HCT116 (cell line): ENCODE data around the gene PRR7. TPM values are rescaled to one million over a fixed set of nuclear protein-coding genes. Genes with fewer than 3 reads are reported as not detected.

Experiments used
- ATAC-seq: fragments of 200-7000 bp; cut with Tn5 transposase; 2 replicates; pipeline ENCODE4 v1.9.1; 2020; ENCODE audit warnings: mild to moderate bottlenecking, moderate library complexity
- BruUV-seq: library from RNA; stranded (reverse); fragments of 400-500 nt; replicated peaks from 2 replicates; lab custom pipeline; 2021; lab: Mats Ljungman, UMichigan
- CTCF ChIA-PET: fragments of 300-600 bp; sonication (Branson Sonifier 250); formaldehyde crosslinking; loops from one replicate; lab custom pipeline; 2021; ENCODE audit warnings: antibody characterized with exemption; lab: Charles Lee
- POLR2A ChIA-PET: fragments of 300-600, 350-600 bp; sonication (Branson Sonifier 250); formaldehyde crosslinking; loops from one replicate; lab custom pipeline; 2021; ENCODE audit warnings: antibody characterized with exemption; lab: Charles Lee
- RAD21 ChIA-PET, 2 experiments: fragments of 300-600 bp; sonication (Branson Sonifier 250); formaldehyde crosslinking; loops; one replicate each; lab custom pipeline; 2023; ENCODE audit warnings: low total read pairs in 2 of 2; ENCODE audit not compliant: uncharacterized antibody in 2 of 2, unreplicated experiment in 2 of 2, low non-redundant PET in 1 of 2; lab: Charles Lee
- DNase-seq: peaks from one replicate; pipeline ENCODE4 v3.0.0-alpha.2; 2010; ENCODE audit warnings: low read depth, low spot score
- H2AFZ ChIP-seq: fragments of 200-600 bp; shearing (Covaris generic), sonication (generic); 2 replicates; pipeline ENCODE4 v1.6.1; 2017; ENCODE audit warnings: low read depth, mixed run types, mixed read lengths, antibody characterized with exemption, low read length; ENCODE audit not compliant: poor library complexity, severe bottlenecking
- H3K27ac ChIP-seq: 2 replicates; pipeline ENCODE4 v1.5.1; 2012; ENCODE audit warnings: low read depth, low read length
- H3K27me3 ChIP-seq: fragments of 200-600 bp; sonication (generic); 2 replicates; pipeline ENCODE4 v1.6.1; 2016; ENCODE audit warnings: mixed run types, low read length, mixed read lengths; ENCODE audit not compliant: insufficient read depth
- H3K36me3 ChIP-seq, 2 experiments: fragments of 200-500 bp in 1 of 2; fragments of 200-600 bp in 1 of 2; sonication (Bioruptor generic) in 1 of 2; sonication (generic) in 1 of 2; 2 replicates each; pipeline versions ENCODE4 v1.5.1 to v1.6.1; 2014 to 2016; ENCODE audit warnings: low read length in 2 of 2, inconsistent platforms in 1 of 2, mixed read lengths in 1 of 2, mixed run types in 1 of 2; ENCODE audit not compliant: insufficient read depth in 2 of 2, control insufficient read depth in 1 of 2
- H3K4me1 ChIP-seq, 2 experiments: fragments of 200-600 bp in 1 of 2; sonication (generic) in 1 of 2; 2 replicates each; pipeline versions ENCODE4 v1.5.1 to v1.6.1; 2012 to 2017; ENCODE audit warnings: low read length in 2 of 2, inconsistent platforms in 1 of 2, mild to moderate bottlenecking in 1 of 2, mixed read lengths in 1 of 2, mixed run types in 1 of 2, moderate library complexity in 1 of 2; ENCODE audit not compliant: insufficient read depth in 2 of 2, control insufficient read depth in 1 of 2
- H3K4me2 ChIP-seq: fragments of 200-600 bp; sonication (generic); 2 replicates; pipeline ENCODE4 v1.6.1; 2017; ENCODE audit warnings: mixed run types, low read length, mixed read lengths
- H3K4me3 ChIP-seq, 2 experiments: fragments of 200-600 bp in 1 of 2; sonication (generic) in 1 of 2; replicated peaks in 1 of 2; 2 replicates each; pipeline ENCODE4 v1.5.1; 2011 to 2016; ENCODE audit warnings: low read length in 2 of 2, control low read depth in 1 of 2, low read depth in 1 of 2, mild to moderate bottlenecking in 1 of 2, mixed read lengths in 1 of 2, mixed run types in 1 of 2
- H3K79me2 ChIP-seq: fragments of 200-600 bp; sonication (generic); 2 replicates; pipeline ENCODE4 v1.6.1; 2017; ENCODE audit warnings: mild to moderate bottlenecking, mixed run types, low read length, moderate library complexity, mixed read lengths; ENCODE audit not compliant: insufficient read depth
- H3K9ac ChIP-seq: fragments of 200-600 bp; sonication (generic); 2 replicates; pipeline ENCODE4 v1.6.1; 2016; ENCODE audit warnings: low read length, mixed read lengths
- H3K9me2 ChIP-seq: fragments of 200-600 bp; sonication (generic), shearing (Covaris generic); 2 replicates; pipeline ENCODE4 v1.6.1; 2017; ENCODE audit warnings: mixed run types, mild to moderate bottlenecking, moderate library complexity; ENCODE audit not compliant: insufficient read depth
- H3K9me3 ChIP-seq, 2 experiments: fragments of 200-500 bp in 1 of 2; fragments of 200-600 bp in 1 of 2; sonication (Bioruptor generic) in 1 of 2; sonication (generic) in 1 of 2; 2 replicates each; pipeline ENCODE4 v1.6.1; 2014 to 2017; ENCODE audit warnings: low read length in 2 of 2, mixed read lengths in 2 of 2, inconsistent platforms in 1 of 2, low read depth in 1 of 2, mild to moderate bottlenecking in 1 of 2, mixed run types in 1 of 2, moderate library complexity in 1 of 2; ENCODE audit not compliant: control insufficient read depth in 1 of 2, insufficient read depth in 1 of 2
- H4K20me1 ChIP-seq: fragments of 200-600 bp; sonication (generic), shearing (Covaris generic); 2 replicates; pipeline ENCODE4 v1.6.1; 2017; ENCODE audit warnings: mixed run types, mild to moderate bottlenecking, moderate library complexity; ENCODE audit not compliant: insufficient read depth
- CBX3 ChIP-seq: IDR thresholded peaks from 2 replicates; pipeline ENCODE4 v1.6.1; 2012; ENCODE audit warnings: low read depth
- CEBPB ChIP-seq: IDR thresholded peaks from 2 replicates; pipeline ENCODE4 v1.6.1; 2012; ENCODE audit warnings: low read depth
- EGR1 ChIP-seq: IDR thresholded peaks from 2 replicates; pipeline ENCODE4 v1.6.1; 2012; ENCODE audit warnings: low read depth
- ELF1 ChIP-seq: IDR thresholded peaks from 2 replicates; pipeline ENCODE4 v1.6.1; 2012; ENCODE audit warnings: low read depth, borderline replicate concordance
- EZH2phosphoT487 ChIP-seq: fragments of 200-600 bp; IDR thresholded peaks from 2 replicates; pipeline ENCODE4 v1.6.1; 2018; ENCODE audit warnings: antibody characterized with exemption, borderline replicate concordance
- JUND ChIP-seq: IDR thresholded peaks from 2 replicates; pipeline ENCODE4 v1.6.1; 2012
- POLR2A ChIP-seq: IDR thresholded peaks from 2 replicates; pipeline ENCODE4 v1.7.0; 2011; ENCODE audit warnings: borderline replicate concordance; ENCODE audit not compliant: insufficient read depth, insufficient read length; ENCODE audit errors: extremely low read depth
- RAD21 ChIP-seq: IDR thresholded peaks from 2 replicates; pipeline ENCODE4 v1.6.1; 2012; ENCODE audit warnings: low read depth, mild to moderate bottlenecking
- TCF7L2 ChIP-seq: IDR thresholded peaks from 2 replicates; pipeline ENCODE4 v1.7.0; 2011; ENCODE audit warnings: borderline replicate concordance, inconsistent platforms; ENCODE audit not compliant: insufficient read depth, insufficient read length; ENCODE audit errors: extremely low read depth
- ZFX ChIP-seq: fragments of 450-650 bp; IDR thresholded peaks from 2 replicates; pipeline ENCODE4 v1.6.1; 2017
- intact Hi-C: fragments of 100-400 bp; cut with micrococcal nuclease; formaldehyde crosslinking; loops from 2 replicates; pipeline ENCODE4 v1.10.0; 2022
- total RNA-seq: library from RNA; stranded (reverse); gene quantifications from one replicate; pipeline ENCODE4 v1.2.1, GENCODE V29; 2021; ENCODE audit not compliant: unreplicated experiment
- TF ChIP-seq, protein P1 (sequence below): IDR thresholded peaks from 2 replicates; pipeline ENCODE4 v1.6.1; 2011; ENCODE audit warnings: mild to moderate bottlenecking, low read length, moderate library complexity; ENCODE audit not compliant: insufficient replicate concordance; ENCODE audit errors: extremely low read depth

PRR7 gene
- total RNA-seq, 1 experiment from 2014 or later, result 39.9 TPM

DNA sequence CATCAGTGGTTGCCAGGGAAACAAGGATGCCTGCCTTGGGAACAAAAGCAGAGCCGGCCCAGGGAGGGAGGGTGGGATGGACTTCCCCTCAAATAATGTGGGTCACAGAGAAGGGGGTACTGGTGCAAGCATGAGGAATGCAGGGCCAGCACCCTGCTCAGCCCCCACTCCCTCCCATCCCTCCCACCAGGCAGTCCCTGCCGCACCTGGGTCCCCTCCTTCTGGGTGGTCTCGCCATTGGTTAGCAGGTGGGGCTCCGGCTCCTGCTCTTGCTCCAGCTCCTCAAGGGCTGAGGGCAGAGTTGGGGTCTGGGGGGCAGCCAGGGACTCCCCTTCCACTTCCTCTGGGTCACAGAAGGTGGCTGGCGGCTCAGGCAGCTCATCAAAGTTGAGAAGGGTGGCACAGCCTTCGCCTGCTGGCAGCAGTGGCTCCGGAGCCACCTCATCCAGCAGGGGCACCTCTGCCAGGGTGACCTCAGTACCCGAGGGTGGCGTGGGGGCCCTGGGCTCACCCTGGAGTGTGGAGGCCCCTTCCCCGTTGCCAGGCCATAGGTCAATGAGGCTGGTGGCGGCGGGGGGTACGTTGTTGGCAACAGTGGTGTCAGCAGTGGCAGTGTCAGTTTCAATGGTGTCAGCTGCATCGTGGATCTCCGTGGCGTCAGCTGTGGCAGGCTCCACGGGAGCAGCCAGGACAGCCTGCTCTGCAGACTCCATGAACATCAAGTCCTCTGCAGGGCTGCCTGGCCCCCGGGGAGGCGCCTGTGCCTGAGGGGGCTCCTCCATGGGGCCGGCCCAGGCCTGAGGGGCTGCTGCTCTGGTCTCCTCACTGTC, 11.5 kb downstream of the PRR7 start:
- intact Hi-C loops, result loop anchor here (1.0 to 2.0 kb wide), 2 partner anchors 38 to 343 kb away; no protein-coding TSS in a partner anchor
- POLR2A ChIA-PET, result interaction anchor here (0.8 to 1.7 kb wide), 9 partner anchors 10 to 150 kb away, joined by 3 to 9 read pairs (median 4); partner anchors contain the start of gene PDLIM7
- Histone ChIP-seq H3K9me2 (no peaks in the 10 kb centered on the region), H3K36me3 (peaks cover 0 to 11% of the 10 kb centered on the region in 2 experiments; a peak in 1 of 4 replicates), H3K4me3 (no peak overlapping the region), H3K9me3 (no peaks in the 10 kb centered on the region), H3K27ac (no peak overlapping the region), H3K4me1 (peaks cover 8 to 40% of the 10 kb centered on the region in 2 experiments; a peak in 3 of 4 replicates), H2AFZ (no peak overlapping the region), H4K20me1 (no peaks in the 10 kb centered on the region), H3K9ac (no peak overlapping the region), H3K79me2 (no peaks in the 10 kb centered on the region; the same call in 1 of the 2 replicates), H3K4me2 (no peak overlapping the region), H3K27me3 (no peaks in the 10 kb centered on the region)
- TF ChIP-seq, protein P1, sequence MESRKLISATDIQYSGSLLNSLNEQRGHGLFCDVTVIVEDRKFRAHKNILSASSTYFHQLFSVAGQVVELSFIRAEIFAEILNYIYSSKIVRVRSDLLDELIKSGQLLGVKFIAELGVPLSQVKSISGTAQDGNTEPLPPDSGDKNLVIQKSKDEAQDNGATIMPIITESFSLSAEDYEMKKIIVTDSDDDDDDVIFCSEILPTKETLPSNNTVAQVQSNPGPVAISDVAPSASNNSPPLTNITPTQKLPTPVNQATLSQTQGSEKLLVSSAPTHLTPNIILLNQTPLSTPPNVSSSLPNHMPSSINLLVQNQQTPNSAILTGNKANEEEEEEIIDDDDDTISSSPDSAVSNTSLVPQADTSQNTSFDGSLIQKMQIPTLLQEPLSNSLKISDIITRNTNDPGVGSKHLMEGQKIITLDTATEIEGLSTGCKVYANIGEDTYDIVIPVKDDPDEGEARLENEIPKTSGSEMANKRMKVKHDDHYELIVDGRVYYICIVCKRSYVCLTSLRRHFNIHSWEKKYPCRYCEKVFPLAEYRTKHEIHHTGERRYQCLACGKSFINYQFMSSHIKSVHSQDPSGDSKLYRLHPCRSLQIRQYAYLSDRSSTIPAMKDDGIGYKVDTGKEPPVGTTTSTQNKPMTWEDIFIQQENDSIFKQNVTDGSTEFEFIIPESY, result no peak
- TF ChIP-seq ELF1 (no peak), EZH2phosphoT487 (no peak), CEBPB (no peak), EGR1 (no peak), CBX3 (no peak), ZFX (no peak), RAD21 (no peak), POLR2A (no peak), TCF7L2 (no peak), JUND (no peak)
- CTCF ChIA-PET, result interaction anchor here (0.8 to 6.8 kb wide), 19 partner anchors 8 to 345 kb away, joined by 3 to 85 read pairs (median 4); partner anchors contain the start of genes GRK6, PDLIM7 and PFN3
- BruUV-seq, result no TSS peak
- RAD21 ChIA-PET, result interaction anchor here (0.5 to 1.2 kb wide), 2 partner anchors 7 to 54 kb away, joined by 3 read pairs; no protein-coding TSS in a partner anchor
- DNase-seq (no peak), ATAC-seq (no peak)
